GM19468 (cell line): Measurements from ENCODE around the gene MEX3C.

Source experiments
- ATAC-seq: cut with Tn5 transposase; IDR thresholded peaks from one replicate; pipeline ENCODE4 v1.9.1; 2021; ENCODE audit warnings: mild to moderate bottlenecking, moderate library complexity, moderate number of reproducible peaks; ENCODE audit not compliant: unreplicated experiment; ENCODE audit errors: extremely low read depth

MEX3C gene

GRCh38 chr18:51160646-51161045 lies 36.8 kb downstream of the MEX3C start:
- no peak for ATAC-seq

DNA sequence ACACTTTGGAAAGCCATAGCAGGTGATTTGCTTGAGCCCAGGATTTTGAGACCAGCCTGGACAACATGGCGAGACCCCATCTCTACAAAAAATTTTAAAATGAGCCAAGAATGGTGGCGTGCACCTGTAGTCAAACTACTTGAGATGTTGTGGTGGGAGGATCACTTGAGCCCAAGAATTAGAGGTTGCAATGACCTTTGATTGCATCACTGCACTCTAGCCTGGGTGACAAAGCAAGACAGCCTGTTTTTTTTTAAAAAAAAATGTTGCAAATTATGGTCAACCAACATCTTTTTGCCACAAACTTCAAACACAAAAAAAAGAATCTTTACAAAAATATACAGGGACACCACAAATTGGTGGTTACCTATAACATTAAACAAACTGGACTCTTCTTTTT lies 40.3 kb downstream of the MEX3C start:
- ATAC-seq: no peak

DNA sequence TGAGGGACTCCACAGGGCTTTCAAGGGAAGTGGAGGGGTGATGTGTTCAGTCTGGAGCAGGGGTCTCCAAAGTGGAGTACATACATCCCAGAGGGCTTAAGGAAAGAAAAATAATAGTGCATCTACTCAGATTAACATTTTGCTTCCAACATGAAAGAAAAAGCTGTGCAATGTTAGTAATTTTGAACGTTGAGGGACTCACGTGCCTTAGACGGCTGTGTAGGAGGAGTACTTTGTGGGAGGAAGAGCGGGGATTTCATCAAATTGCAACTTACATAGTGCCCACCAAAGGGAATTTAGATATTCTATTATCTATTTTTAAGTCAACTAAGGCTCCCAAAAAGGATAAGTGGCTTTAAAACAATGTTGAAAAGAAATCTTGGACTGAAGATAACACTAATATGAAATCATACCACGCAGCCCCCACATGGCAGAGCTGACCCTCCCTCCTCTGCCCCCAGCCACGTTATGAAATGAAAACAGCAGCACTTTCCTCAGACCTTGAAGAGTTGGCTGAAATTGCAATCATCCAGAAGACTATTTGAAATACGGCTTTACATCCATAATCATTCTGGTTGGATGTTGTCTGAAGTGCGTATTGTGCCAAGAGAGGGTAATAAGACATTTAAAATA lies 42.9 kb downstream of the MEX3C start:
- ATAC-seq: no peak

- peak; percentile 73 for ATAC-seq
Observed at GRCh38 chr18:51153659-51154371, 43.7 kb downstream of the MEX3C start.

DNA sequence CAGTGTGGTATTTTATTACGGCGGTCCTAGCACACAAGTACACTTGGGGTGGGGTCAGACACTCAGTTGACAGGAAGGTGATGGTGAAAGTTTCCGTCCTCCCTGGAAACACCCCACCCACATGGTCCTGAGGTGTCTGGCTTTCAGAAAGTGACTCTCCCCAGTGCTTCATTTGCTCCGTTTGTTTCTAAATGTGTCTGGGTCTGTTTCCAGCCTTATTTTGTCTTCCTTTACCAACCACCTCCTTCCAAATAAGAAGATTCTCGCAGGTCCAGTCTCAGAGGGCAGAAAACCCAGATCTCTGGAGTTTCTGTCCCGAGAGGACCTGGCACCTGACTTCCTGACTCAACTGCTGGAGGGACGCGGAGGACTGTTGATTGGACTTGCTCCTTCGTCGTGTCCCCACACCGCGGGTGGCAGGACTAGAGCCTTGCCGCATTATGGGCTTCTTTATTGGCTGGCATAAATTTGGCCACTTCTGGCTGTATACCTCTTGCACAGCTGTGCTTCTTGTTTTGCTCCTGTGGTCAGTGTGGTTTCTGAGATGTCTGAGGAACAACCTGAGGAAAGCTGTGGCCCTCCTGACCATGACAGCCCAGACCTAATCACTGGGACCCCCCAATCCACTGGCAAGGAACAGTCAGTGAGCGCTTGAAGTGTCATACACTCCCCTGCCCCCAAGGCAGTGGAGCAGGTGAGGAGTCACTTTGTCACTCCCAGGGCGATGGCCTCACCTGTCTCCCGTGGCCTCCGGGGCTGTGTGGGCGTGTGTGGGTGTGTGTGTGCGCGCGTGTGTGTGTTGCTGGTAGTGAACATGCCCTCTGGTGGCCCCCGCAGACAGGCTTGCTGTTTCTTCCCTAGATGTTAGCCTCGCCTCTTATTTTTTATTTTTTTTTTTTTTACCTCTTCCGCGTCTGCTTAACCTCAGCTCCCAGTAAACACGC lies 45.6 kb downstream of the MEX3C start:
- ATAC-seq: no peak

DNA sequence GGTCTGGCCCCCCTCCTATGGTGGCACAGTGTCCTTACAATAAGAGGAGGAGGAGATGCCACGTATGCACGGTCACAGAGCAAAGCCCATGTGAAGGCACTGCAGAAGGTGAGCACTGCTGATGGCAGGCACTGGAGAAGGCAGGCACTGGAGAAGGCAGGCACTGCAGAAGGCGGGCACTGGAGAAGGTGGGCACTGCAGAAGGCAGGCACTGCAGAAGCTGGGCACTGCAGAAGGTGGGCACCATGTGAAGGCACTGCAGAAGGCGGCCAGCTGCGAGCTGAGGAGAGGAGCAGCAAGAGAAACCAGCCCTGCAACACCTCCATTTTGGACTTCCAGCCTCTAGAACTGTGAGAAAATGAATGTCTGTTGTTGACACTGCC lies 46.3 kb downstream of the MEX3C start:
- ATAC-seq: no peak

GRCh38 chr18:51150113-51150700 lies 47.3 kb downstream of the MEX3C start:
- ATAC-seq: no peak

- no peak for ATAC-seq
Observed at GRCh38 chr18:51149670-51150069, 47.8 kb downstream of the MEX3C start.

DNA sequence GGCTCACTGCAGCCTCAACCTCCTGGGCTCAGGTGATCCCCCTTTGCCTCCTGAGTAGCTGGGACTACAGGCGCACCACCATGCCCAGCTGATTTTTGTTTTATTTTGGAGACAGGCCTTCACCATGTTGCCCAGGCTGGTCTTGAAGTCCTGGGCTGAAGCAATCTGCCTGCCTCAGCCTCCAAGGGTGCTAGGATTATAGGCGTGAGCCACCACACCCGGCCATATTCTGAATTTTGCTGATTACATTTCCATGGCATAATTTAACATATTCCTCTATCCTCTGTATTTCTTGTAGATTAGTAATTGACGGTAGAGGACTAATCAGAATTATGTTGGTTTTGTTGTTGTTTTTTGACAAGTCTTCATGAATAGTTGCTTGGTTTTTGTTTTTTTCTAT lies 50.6 kb downstream of the MEX3C start:
- ATAC-seq: no peak

DNA sequence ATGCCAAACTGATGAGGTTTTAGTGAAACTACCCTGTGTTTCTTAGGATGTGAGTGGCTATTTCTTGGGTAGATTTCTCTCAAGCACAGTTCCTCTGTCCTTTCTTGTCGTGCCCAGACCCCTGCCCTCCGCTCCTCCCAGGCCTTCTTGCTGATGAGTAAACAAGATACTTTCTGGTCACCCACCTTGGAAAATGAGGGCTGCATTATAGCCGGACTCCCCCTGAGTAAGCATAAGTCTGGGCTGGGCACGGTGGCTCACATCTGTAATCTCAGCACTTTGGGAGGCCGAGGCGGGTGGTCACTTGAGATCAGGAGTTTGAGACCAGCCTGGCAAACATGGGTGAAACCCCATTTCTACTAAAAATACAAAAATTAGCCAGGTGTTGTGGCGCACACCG lies 58.5 kb downstream of the MEX3C start:
- ATAC-seq: no peak

GRCh38 chr18:51137891-51138290 lies 59.6 kb downstream of the MEX3C start:
- no peak for ATAC-seq

DNA sequence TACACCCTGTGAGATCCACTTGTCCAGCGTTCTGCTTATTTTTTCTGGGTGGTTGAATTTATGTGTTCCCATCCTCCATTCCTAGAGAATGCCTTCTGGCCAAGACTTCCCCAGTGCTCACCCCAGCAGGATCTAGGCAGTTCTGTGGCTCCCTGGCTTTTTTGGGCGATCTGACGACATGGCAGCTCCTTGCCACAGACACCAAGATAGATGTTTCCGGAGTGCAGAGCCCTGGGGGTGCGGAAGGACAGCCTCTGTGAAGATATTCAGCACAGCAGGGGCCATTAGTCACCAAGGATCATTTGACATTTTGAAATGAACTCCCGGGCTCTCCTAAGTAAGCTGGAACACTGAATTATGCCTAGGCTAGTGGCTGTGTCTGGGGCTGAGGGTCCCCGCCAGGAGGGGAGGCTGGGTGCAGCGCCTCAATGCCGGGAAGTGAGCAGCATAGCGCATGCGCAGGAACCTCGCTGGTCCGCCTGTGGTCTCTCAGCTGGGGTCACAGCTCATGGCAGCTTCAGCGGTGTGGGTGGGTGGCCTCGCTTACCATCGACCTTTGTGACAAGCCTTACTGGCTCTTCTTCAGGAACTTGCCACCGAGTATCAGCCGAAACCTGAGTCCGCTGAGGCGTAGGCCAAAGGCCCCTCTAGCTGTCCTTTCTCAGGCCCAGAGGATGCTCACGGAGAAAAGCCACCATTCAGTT lies 60.3 kb downstream of the MEX3C start:
- no peak for ATAC-seq

- ATAC-seq: no peak
Observed at GRCh38 chr18:51135795-51136194, 61.7 kb downstream of the MEX3C start.

GRCh38 chr18:51135364-51135763 lies 62.1 kb downstream of the MEX3C start:
- no peak for ATAC-seq

DNA sequence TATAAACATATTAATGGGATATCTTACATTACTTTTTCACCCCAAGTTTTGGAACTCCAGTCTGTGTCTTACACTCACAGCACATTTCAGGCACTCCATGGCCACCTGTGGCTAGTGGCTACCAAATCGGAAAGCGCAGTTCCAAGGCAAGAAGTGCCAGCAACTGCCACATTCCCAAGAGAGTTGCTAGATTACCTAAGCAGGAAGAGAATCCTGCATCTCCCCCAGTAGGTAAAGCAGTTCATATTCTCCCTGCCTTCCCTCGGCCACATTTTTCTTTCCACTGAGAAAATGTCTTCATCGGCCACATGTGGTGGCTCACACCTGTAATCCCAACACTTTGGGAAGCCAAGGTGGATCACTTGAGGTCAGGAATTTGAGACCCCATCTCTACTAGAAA lies 62.8 kb downstream of the MEX3C start:
- ATAC-seq: no peak

- ATAC-seq: no peak
Observed at GRCh38 chr18:51133580-51134160, 63.8 kb downstream of the MEX3C start.

- ATAC-seq: no peak
Observed at GRCh38 chr18:51132256-51132935, 65.1 kb downstream of the MEX3C start.

DNA sequence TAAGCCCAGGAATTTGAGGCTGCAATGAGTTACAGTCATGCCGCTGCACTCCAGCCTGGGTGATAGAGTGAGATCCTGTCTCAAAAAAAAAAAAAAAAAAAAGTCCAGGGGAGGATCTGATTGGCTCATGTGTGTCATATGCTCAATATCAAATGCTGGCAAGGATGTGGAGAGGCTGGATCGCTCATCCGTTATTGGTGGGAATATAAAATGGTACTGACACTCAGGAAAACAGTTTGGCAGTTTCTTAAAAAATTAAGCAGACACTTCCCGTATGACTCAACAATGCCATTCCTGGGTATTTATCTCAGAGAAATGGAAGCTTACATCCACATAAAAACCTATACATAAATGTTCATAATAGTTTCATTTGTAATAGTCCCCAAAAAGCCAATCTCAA lies 68.9 kb downstream of the MEX3C start:
- ATAC-seq: no peak

GRCh38 chr18:51127664-51128063 lies 69.8 kb downstream of the MEX3C start:
- ATAC-seq: no peak
